Measurements from ENCODE around the gene FBXL16.

GRCh38 chr16:689175-689897, 16.3 kb downstream of the FBXL16 start:
- TF ChIP-seq CTCF (conservative IDR thresholded peaks at IDR 0.05 in 1 of 2, IDR thresholded peaks at IDR 0.05 in 1 of 2; ENCODE audit: low read depth in 1 of 2, low read length in 2 of 2) (no peak), EZH2 (IDR thresholded peaks at IDR 0.05; ENCODE audit: low read length, missing control alignments) (no peak)
